DMS53 (cell line): Measurements from ENCODE around the gene CGRRF1.

ENCODE experiments used
- DNase-seq: peaks from one replicate; lab custom pipeline; 2025; lab: John Stamatoyannopoulos, UW

The CGRRF1 gene

DNA sequence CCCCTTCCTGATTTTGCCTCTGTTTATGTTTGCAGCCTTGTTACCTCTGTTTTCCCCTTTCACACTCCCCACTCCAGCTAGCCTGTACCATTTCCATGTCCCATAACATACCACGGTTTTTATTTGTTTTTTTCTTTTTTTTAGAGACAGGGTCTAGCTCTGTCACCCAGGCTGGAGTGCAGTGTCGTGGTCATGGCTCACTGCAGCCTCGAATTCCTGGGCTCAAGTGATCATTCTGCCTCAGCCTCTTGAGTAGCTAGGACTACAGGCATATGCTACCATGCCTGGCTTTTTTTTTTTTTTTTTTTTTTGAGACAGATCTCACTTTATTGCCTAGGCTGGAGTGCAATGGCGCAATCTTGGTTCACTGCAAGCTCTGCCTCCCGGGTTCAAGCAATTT is 38.8 kb downstream of the CGRRF1 start:
- peak; percentile 18 for DNase-seq

DNA sequence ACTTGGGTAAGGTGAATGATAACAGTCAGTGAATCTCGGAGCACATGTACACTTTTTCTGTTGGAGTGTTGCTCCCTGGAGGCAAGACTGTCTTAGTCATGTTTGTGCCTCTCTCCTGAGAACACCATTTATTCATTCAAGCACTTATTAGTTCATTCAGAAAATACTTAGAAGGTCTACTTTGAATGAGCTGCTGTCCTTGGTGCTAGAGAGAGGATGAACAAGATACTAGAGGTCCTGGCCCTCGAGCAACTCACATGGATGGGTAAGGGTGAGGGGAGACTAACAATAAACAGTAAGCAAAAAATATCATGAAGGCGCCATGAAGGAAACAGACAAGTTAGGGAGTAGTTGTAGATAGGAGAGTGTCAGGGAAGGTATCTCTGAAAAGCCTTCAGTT is 40.2 kb downstream of the CGRRF1 start:
- DNase-seq = no peak

DNA sequence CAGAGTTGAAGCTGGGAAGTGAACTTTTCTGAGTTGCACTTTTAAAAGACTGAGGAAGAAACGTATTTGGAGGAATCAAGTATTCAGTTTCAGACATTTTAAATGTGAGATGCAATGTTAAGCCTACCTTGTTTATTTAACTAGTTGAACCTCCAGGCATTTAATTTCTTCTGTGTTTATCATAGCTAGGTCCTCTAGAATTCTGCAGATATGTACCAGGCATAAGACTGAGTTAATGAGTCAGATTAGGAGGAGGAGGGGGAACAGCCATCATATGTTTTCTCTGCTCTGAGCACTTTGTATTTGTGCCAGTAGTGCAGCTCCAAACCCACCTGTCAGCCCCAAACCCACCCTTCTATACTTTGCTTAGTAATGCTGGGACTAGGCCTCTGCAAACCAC is 40.8 kb downstream of the CGRRF1 start:
- DNase-seq = no peak

DNA sequence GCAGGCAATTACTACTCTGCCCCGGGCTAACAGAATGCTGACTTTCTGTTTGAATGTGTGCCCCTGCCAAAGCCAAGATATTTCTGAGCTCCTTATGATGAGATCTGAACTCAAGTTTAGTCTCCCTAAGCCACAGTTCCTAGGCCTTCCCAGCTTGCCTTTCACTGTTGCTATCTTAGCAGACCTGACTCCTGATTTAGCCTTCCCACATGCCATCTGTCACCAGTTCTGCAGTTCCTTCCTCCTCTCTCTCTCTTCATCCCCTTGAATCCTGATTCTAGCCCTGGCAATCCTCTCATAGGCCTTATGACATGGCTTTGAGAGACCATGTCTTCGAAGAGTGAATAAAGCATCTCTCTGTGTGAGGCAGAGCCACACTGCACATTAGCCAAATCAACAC is 44.7 kb downstream of the CGRRF1 start:
- peak; percentile 5 for DNase-seq

DNA sequence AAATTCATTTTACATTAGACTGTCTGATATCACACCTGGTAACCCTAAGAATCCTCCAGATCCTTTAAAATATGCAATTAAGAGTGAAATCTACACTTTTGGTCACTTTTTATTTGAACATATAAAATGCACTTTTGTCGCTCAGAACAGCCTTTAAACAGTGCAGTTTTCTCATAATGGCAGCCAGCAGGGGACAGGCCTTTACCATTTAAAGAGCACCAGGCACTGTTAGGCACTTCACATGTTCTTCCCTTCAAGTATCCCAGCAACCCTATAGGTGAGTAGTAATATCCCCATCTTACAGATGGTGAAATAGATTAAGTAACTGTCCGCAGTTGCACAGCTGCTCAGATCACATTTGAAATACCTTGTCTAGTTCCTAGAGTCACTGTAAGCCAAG is 45.9 kb downstream of the CGRRF1 start:
- peak; percentile 4 for DNase-seq

DNA sequence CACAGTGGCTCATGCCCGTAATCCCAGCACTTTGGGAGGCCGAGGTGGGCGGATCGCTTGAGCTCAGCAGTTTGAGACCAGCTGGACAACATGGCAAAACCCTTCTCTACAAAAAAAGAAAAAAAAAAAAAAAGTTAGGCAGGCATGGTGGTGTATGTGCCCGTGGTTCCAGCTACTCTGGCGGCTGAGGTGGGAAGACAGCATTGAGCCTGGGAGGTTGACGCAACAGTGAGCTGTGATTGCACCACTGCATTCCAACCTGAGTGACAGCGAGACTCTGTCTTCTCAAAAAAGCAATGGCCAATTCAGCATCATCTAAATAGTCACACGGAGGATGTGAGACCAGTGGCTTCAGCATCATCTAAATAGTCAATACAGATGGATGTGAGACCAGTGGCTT is 46.8 kb downstream of the CGRRF1 start:
- DNase-seq = no peak

DNA sequence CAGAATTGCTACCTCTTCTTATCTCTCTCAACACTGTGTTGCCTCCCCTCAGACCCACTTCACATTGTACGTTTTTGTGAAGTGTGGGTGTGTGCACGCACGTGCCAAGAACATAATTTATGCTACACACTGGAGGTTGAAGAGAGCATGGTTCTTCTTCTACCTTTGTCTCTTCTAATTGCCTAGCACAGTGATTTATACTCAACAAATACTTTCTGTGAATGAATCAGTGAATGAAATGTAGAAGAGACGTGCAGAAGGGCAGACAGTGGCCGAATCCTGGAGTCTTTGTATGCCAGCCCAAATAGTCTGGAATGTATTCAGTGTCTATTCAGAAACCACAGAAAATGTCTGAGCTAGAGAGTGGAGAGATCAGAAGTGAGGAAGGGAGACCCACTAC is 52.6 kb downstream of the CGRRF1 start:
- no peak for DNase-seq

DNA sequence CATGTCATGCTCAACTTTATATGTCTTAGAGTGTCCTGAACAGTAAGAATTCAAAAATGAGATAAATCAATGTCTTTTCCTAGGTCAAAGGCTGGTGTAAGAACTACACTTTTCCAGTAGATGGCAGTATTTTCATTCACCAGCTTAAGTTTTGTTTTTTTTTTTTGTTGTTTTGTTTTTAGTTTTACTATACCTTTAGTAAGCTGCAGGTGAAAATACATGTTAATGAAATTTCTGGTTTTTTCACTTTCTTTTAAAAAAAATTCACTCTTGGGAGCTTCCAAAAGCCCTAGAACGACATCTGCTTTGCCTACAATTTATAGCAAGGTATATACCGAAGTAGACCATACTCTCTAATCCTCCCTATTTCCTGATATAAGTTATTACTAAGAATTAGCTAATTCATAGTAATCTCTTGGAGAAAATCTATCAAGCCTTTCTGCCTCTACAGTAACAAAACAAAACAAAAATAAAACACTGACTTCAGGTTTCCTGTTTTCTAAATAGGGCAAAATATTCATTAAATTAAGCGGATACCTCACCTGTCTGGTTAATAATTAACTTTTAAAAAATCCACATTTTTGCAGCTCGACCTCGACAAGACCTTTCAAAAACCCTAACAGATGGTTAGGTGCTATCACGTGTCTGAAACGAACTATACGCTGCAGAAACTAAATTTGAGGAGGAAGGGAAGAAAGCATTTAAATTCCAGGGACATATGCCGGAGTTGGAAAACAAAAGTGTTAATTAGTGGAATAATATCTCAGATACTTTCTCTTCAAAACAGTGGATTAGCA is 54.6 kb downstream of the CGRRF1 start:
- peak; percentile 80 for DNase-seq

DNA sequence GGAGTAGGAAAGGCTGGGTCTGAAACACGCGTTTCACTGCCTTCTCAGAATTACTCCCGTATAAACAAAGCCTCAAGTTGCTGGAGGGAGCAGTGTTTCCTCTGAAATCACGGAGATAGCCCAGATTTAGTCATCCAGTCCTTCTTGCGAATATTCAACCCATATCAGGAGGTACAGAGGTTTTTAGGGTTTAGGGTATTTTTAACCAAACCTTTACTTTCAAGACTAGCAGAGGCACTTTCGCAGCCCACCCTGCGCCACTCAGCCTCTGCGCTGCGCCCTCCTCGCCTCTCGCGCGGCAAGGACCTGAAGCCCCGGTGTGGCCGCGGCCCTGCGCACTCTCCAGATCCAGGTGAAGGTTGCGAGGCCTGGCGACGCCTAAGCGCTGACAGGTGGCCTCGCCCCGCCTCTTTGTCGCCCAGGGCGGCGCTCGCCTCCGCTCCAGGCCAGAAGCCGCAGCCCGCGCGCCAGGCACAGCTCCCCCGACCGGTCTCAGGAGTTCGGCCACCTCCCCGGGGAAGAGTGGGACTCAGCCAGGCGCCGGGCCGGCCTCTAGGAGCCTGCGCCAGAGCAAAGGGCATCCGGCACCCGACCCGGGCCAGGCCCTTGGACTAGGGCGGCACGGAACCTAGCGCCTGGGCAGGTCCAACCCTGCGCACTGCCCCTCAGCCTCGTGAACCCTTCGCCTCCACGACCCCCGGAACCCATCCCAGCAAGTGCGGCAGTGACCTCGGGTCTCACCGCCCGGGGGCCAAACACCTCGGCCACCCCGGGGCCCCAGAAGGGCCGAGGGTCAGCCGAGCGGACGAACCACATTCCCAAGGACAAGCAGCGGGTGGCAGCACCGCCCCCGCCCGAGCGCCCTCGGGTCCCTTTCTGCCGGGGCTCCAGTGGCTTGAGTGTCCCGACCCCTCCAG is 55.4 kb downstream of the CGRRF1 start:
- peak; percentile 98 for DNase-seq

DNA sequence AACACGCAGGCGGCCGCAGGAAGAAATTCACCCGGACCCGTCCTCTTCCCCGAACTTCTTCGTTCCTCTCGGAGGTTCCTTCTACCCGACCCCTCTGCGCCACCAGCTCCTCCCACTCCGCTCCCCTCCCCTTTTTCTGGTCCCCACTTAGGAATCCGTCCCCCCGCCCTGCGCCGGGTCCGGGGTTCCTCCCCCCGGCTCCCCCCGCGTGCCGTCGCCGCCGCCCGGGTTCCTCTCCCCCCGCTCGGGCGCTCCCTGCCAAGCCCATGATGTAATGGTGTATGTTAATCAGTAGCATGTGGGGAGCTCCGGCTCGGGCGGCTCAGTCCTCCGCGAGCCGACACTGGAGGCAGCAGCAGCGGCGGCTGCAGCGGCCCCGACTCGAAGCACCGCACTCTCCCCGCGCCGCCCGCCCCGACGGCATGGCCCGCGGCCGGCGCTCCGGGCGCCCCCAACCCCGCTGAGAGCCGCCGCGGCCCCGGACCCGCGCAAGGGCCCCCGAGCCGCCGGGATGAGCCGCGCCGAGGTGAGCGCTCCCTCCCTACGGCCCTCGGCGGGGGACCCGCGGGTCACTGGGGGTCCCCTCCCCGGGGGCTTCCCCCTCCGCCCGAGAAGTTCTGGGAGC is 56.2 kb downstream of the CGRRF1 start:
- DNase-seq = peak; percentile 95

DNA sequence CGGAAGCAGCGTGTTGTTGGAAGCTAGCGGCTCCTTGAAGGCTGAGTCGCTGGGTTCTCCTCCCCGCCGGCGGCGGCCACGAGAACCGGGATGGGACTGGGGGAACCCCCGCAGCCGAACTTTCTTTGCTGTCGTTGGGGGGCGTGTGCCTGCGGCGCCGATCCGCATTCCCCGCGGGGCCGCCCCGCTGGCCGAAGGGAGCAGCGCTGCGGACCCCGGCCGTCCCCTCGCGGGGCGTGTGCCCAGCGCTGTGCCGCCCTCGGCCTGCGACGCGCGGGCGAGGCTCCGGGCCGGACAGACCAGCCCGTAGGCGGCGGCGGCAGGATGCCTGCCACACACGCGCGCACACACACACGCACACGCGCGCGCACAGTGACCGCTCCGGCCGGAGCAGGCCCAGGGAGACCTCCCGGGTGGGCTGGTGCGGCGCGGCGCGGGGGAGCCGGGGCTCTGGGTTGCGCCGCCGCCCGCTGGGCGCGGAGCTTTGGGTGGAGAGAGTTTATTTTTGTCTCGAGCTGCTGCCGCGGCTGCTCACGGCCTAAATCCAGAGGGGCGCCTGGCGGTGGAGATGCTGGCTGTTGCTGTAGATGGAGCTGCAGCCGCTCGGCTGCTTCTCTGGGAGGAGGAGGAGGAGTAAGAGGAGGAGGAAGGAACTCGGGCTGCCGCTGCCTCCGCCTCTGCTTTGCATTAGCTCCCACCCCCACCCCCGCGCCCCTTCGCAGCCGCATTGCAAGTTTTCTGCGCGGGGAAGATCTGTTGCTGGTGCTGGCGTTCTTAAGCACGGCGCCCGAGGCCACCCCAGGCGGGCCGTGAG is 56.9 kb downstream of the CGRRF1 start, which contains the start of gene SAMD4A:
SAMD4A (plus strand) TSS at position 719 of the 814 bp plus-strand sequence. CDS start 789 bp downstream, outside the sequence.
- peak; percentile 89 for DNase-seq

DNA sequence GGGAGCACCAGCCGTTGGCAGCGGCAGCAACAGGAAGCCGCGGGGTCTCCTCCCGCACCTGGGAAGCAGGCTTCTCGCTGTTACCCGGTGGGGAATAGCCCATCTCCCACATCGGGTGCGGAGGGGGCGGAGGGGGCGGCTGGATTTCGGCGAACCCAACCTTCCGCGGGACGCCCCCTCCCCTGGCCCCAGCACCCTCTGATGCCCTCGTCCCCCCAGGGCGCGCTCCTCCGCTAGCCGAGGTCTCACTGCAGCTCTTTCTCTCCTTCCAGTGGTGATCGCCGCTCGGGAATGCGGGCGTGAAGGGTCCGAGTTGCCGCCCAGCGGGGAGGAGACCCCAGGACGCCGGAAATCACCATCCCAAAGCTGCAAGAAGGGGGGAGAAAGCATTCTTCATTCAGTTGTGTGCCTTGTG is 57.5 kb downstream of the CGRRF1 start:
- peak; percentile 75 for DNase-seq

DNA sequence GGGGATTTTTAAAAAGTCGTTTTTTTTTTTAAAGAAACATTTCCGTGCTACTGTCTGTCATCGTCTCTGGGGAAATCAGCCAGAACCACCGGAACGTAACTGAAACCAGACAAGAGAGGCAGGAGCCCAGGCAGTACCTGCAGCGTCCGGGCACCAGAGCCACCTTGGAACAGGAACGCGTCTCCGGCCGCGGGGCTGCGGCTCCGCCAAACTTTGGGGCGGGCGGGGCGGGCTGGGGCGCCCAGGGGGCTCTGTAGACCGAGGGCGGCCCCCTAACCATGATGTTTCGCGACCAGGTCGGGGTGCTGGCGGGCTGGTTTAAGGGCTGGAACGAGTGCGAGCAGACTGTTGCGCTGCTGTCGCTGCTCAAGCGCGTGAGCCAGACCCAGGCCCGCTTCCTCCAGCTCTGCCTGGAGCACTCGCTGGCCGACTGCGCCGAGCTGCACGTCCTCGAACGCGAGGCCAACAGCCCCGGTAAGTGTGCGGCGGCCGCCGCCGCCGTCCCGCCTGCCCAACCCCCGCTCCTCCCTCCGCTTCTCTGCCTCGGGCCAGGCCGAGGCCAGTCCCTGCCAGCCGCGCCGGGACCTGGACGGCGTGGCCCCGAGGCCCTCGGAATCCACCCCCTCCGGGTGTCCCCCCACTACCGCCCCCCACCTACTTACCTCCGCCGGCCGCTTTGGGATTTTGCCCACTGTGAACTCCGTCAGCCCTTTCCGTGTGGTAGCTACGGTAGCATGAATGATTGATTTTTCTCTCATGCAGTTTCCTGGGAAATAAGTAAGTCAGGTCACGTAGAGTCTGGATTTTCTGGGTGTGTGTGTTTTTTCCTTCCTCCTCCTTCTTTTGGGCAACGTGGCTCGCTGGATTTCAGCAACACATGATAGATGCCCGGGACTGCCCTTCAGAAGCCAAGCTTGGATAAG is 58.2 kb downstream of the CGRRF1 start:
- peak; percentile 83 for DNase-seq

DNA sequence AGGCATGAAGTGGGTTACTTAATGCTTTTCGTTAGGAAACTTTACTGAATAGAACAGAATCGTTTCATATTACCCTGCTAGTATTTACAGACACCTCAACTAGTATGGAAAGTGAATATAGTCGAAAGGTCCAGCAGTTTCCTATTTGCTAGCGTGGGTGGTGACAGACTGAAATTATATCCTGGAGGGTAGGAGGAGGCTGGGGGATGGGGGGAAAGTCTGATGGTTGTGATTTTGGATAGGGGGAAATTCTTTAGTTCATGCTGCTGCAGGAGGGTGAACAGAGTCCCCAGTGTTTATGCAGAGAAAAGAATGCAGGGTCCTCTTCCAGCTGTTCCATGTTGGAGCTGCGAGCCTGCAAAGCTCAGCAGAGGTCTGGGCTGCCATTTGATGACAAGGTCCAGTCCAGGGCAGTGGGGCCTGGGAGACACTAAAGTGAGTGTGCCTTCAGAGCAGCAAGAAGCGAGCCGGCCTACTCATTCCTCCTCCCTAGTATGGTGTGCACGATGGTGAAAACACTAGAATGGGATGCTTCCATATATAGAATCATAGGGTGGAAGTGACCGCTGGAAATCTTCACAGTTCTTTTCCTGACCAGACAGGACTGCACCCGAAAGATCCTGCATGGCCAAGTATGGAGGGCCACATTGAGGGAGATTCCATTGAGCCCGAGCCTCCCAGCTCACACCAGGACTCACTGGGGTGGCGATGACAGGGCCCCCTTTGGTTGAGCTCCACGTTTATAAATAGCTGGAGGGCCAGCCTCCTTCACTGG is 59.3 kb downstream of the CGRRF1 start:
- DNase-seq = no peak

DNA sequence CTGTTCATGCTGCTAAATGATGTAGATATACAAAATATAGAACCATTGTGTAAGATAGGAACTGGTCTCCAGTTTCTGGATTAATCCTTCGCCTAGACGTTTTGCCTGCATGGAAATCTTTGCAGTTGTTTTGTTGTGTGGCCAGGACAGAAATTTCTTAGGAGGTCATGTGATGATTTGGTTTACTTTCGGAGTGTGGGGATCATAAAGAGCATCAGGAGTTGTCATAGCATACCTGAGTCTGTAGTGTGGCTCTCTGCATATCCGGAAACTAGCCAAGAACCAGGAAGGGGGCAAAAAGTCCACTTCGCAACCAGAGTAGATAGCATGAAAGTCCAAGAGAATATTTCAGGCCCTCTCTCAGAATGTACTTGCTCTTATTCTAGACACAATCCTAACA is 60.3 kb downstream of the CGRRF1 start:
- no peak for DNase-seq

DNA sequence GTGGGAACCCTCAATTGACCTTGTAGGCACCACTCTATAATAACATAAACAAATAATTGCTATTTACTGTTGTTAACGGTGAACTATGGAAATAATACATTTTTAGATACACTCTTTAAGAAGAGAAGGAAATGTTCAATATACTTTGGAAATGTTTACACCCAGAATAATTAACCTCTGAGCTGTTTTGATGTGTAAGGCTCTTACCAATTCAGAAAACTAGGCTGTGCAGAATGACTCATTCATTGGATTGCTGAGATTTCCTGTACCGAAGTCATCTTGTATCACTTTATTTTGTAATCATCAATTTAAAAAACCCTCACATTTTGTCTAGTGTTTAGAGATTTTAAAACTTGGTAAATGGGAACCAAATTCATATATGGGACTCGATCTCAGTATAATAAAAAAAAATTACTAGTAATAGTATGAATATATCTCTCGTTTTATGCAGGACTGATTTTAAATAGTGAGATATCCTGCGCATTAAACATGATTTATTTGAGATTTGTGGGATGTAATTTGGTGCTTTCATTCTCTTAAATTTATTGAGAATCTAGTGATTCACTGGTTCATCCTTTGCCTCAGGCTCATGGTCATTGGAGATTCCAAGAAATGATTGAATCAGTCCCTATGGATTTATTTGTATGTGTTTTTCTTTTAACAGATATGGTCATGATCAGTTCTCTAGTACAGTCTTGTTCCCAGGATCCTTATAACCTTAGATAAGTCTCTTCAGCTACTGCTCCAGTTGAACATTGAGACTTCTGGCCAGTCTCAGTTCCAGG is 61.1 kb downstream of the CGRRF1 start:
- no peak for DNase-seq

DNA sequence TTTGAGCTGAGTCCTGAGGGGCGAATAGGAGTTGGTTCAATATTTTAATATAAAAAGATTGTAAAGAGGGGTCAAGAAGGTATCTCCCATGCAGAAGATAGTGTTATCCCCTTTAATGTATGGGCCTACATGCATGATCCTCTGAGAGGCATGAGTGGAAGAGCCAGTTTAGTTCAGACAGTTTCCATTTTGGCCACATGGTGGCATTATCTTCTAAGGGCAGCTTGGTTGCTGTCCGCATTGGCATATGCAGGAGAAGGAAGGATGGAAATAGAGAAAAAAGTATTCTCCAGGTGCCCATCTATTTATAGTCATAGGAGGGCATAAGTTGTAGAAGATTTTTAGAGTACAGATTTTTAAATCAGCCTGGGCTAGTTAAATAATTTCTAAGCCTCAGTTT is 62.6 kb downstream of the CGRRF1 start:
- peak; percentile 82 for DNase-seq

DNA sequence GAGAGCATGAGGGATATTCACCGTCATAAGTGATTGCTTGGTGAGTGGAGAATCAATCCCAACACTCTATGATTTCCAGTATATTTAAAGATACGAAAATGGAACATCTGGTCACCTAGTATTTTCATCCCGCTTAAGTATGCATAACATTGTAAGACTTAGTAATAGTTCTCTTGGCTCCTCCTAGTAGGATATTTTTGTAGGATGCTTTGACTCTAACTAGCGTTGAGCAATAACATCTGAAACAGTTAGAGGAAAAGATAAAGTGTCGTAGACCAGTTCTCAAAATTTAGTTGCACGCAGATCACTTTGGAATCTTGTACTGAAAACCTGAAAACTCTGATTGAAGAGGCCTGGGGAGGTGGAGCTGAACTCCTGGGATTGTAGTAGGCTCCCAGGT is 64.8 kb downstream of the CGRRF1 start:
- DNase-seq = no peak

DNA sequence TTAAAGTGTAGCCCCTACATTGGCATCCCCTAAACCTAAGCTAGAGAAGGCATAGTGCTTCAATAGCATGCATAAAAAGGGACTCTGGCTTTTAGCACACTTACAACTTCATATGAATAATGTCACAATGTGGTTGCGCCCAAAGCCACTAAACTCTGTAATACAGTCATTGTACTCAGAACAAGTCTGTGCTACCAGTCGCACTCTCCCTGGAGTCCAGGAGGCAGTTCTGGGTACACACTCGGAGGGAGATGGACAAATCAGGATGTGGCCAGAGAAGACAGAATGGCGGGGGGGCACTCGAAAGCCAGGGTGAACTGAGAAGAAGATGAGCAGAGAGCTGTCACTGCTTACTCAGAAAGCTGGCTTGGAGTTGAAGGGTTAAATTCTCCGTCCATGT is 67.8 kb downstream of the CGRRF1 start:
- DNase-seq = no peak
